NCI-H748 (cell line): Measurements from ENCODE around the gene NAPSA.
A peak's percentile ranks its signal among the peaks of the same experiment; 100 is the strongest.
"Not testable (repeated sequence)": the region's sequence is repeated elsewhere in the genome, so short reads cannot be mapped to it uniquely, and the experiment has no call there.

Experiments
- DNase-seq: peaks from one replicate; lab custom pipeline; 2025; ENCODE audit not compliant: unreplicated experiment; lab: John Stamatoyannopoulos, UW

Gene NAPSA

GRCh38 chr19:50361290-50362029 lies 4.0 kb downstream of the NAPSA start:
- no peak for DNase-seq

DNA sequence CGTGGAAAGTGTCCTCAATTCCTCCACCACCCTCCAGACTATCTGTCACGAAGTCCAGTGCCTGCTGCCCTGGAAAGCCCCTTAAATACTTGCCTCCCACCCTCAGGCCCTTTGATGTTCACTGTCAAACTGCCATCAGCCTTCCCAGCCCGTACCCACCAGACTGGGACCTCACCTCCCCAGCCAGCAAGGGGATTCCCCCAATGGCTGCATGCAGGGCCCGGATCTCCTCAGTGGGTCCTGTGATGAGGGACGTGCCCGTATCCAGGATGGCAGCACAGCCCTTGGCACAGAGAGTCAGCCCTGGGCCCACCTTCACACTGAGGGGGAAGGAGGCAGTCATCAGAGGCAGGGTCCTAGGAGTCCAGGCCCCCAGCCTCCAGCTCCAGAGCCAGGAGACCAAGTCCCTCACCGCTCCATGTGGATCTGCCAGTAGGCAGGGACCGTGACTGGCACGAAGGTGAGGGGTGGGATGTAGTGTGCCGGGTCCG lies 6.1 kb downstream of the NAPSA start:
- no peak for DNase-seq

- DNase-seq = peak; percentile 88
Observed at GRCh38 chr19:50358483-50359327, 6.7 kb downstream of the NAPSA start.

DNA sequence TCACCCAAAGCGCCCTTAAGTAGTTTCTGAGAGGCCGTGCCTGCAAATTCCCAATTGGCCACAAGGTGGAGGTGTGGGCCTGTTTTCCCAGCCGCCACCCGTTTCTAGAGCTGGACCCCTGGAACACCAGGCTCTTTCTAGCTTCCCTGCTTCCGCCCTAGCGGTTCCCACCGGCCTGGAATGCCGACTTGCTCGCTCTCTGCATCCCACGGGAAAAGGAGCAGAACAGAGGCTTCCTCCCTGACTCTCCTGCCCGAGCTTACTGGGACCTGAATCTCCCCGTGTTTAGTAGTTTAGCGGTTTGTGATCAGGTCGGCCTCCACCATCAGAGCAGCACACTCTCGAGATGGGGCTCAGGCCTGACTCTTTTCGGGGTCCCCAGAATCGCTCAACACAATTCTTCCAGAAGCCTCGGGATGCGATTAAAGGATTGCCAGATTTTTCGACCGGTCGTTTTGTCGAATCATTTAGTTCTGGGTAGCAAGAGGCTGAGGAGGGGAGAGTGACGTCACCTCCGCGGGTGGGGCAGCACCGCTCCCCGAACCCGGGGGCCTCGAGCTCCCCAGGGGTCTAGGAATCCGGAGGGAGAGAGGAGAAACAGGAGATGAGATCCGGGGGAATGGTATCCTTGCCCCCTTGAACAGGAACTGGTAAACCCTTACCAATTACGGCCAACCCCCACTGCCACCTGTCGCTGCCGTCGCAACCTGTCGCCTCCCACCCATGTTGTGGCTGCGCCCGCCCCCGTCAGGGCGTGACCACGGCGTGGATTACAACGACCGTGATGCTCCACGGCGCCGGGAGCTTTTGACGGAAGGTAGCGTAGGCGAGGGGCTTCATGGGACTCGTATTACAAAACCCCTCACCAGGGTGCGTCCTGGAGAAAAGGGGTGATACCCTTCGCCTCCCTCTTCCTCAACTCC lies 8.0 kb downstream of the NAPSA start:
- DNase-seq = peak; percentile 92

DNA sequence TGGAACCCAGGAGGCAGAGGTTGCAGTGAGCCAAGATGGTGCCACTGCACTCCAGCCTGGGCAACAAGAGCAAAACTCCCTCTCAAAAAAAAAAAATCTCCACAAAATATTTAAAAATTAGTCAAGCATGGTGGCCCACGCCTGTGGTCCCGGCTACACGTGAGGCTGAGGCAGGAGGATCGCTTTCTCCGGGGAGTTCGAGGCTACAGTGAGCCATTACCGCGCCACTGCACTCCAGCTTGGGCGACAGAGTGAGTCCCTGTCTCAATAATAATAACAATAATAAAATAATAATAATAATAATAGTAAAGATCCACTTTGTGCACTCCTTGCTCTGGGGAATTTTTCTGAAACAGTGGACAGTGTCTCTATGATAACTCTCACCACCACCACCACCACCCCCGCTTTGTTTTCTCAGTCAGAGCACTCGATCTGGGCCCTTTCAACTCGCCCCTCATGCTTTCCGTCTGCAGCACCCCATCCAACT lies 8.7 kb downstream of the NAPSA start:
- no peak for DNase-seq

- not testable (repeated sequence) for DNase-seq
Observed at GRCh38 chr19:50353487-50353880, 12.0 kb downstream of the NAPSA start.

GRCh38 chr19:50352242-50352641 lies 13.2 kb downstream of the NAPSA start:
- no peak for DNase-seq

GRCh38 chr19:50349277-50350057 lies 16.0 kb downstream of the NAPSA start:
- DNase-seq = no peak

DNA sequence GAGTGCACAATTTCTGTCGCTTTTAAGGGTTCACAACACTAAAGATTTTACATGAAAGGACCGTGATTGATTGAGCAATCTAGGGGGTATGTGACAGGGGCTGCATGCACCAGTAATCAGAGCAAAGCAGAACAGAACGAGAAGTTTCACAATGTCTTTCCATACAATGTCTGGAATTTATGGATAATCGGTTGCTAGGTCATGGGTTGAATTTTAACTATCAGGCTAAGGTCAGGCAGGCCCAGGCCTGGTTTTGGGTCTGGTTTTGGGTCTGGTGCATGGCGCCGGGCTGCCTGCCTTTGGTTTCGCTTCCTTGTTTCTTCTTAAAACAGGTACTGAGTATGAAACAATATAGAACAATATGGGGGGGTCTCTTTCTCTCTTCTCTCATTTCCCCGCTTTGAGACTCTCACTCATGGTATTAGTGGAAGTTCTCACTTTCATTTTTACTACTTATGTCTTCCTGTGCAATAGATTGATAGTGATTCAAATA lies 18.3 kb downstream of the NAPSA start:
- not testable (repeated sequence) for DNase-seq

- DNase-seq = no peak
Observed at GRCh38 chr19:50344661-50345318, 20.6 kb downstream of the NAPSA start.

GRCh38 chr19:50341091-50341564 lies 24.3 kb downstream of the NAPSA start:
- DNase-seq = no peak

DNA sequence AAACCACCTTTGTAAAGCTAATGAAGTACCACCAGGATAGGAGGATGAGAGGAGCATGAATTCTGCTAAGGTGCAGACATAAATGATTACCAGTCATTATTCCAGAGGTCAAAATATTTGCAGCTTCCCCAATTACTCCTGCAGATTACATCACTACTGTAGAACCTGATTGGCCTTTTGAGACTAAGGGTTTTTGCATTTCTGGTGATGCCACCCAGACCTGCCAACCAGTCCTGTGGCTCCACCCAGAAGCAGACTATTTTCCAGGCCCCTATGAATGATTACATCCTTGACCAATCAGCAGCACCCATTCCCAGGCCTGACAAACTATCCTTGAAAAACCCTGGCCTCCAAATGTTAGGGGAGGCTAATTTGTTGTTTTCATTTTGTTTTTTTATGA lies 25.1 kb downstream of the NAPSA start:
- no peak for DNase-seq

DNA sequence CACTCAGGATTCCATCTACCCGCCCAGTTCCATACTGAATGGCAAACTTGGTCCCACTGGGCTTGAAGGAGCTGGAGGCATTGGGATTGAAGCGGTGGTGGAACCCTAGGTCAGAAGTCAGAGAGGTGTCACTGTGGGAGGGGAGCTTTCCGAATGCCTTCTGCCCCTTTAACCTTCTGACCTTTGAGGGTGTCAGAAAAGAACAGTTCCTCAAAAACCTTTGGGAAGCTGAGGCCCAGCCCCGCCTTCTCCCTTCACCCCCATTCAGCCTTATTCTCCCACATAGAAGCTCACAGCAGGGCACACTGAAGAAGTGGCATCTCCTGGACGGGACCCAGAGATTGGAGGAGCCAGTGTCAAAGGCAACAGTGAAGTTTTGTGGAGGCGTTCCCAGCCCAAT lies 28.4 kb downstream of the NAPSA start:
- not testable (repeated sequence) for DNase-seq

GRCh38 chr19:50334741-50335421 lies 30.6 kb downstream of the NAPSA start:
- no peak for DNase-seq

DNA sequence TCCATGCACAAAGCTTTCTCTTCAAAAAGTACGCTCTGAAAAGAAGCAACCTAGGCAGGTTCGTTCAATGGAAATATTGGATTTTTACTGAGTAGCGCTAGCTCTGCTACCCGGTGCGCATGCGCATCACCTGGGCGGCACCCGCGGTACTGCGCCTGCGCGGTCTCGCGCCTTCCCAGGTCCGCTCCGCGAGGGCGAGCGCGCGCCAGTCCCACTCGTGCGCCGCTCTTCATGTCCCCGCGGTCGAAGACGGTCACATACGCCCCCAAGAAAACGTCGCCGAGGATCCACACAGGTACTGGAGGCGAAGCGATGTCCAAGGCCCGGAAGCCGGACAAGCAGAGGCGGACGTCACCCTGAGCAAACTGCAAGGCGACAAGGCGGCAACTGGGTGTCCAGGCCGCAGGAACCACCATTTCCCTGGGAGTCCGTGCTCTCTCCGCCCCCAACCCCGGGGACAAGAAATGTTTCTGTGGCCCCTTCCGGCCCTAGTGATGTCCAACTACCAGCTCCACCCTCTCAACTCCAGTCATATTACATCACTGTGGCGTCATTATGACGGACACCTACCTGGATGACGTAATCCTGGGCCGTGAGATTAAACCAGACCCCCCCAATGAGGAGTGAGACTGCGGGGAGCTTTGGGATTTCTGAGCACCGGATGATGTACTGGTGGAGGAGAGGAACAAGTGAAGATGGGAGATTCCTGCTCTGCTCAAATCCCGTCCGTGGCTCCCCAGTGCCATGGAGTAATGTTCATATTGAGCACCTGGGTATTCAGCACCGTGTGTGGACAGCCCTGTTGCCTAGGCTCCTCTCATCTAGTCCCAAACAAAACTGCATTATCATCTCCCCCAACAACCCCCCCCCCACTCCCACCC lies 31.5 kb downstream of the NAPSA start:
- DNase-seq = peak; percentile 91

DNA sequence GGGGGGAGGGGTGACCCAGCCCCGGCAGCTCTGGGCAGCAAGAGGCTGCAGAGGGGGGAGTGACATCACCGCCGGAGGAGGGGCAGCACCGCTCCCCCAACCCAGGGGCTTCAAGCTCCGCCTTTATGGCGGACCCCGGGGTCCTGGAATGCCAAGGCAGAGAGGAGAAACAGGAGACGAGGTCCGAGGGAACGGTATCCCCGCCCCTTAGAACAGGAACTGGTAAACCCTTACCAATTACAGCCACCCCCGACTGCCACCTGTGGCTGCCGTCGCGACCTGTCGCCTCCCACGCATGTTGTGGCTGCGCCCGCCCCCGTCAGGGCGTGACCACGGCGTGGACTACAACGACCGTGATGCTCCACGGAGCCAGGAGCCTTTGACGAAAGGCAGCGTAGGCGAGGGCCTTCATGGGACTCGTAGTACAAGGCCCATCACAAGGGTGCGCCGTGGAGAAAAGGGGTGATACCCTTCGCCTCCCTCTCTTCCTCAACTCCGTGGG lies 32.2 kb downstream of the NAPSA start:
- DNase-seq = peak; percentile 98

DNA sequence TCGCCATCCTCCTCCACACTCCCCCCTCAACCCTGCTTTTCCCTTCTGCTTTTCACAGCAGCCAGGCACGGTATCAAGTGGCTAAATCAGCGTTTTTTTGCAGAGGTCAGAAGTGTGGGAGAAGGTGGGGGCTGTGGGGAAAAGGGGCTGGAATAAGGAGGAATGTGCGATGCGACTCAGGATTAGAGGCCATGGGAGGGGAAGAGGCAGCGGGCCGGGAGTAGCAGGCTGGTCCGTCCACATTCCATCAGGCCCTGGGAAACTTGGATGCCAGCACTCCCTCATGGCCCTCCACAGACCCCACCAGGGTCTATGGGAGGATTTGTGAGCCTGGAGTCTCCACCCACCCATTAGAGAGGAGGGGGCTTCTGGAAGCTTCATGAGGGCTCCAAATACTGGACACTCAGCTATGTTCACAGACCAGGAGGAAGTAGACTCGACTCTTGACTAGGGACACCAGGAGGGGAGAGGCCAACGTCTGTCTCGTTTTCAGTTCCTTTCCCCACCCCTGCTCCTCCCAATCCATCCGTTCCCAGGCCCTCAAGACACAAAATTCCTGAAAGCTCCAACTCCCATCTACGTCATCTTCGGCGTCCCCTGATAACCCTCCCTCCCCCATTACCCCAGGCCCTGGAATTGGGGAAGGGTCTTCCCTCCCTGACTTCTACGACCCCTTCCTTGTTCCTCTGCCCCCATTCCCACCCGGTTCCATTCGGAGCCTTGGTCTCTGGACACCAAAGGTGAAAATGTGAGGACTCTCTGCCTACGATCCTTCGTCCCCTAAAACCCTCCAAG lies 33.0 kb downstream of the NAPSA start:
- no peak for DNase-seq
